Measurements from ENCODE around the gene VPS25. TPM values are rescaled to one million over a fixed set of nuclear protein-coding genes. Genes with fewer than 3 reads are reported as not detected.
"Not testable (repeated sequence)": the region's sequence is repeated elsewhere in the genome, so short reads cannot be mapped to it uniquely, and the experiment has no call there.

The VPS25 gene
- total and polyA plus RNA-seq, 9 of the 15 experiments (the other 6 are each of a cell fraction or from before 2014, with no cell fraction given), result 123 to 352 (median 180) TPM

DNA sequence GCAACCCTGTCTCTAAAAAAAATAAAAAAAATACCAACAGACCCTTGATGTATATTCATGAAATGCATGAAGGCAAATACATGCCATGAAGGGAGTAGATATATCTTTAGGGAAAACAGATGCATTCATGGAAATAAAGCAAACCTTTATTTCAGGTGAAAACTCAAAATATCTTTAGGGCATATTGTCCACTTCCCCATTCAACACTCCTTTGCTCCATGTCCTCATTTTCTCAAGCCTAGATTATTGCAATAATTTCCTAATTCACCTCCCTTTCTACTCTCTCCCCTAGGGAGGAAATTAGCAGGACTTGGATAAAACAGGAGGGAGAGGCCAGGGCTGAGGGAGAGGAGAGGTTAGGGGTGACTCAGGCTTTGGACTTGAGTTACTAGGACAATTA, 5.7 kb upstream of the VPS25 start:
- FAIRE-seq (peak; percentile 29), DNase-seq (ENCODE audit: extremely low read depth in 1 of 4, low spot score in 3 of 4) (no peak), ATAC-seq (no peak)
- H2AFZ ChIP-seq (ENCODE audit: low read depth, low read length), result peak overlapping the region; percentile 87
- H3K9me1 ChIP-seq (ENCODE audit: control insufficient read depth, insufficient read depth, low read length), result no peaks in the 10 kb centered on the region
- TF ChIP-seq CBX3 (IDR thresholded peaks at IDR 0.05; ENCODE audit: borderline replicate concordance in 1 of 2, low read length in 2 of 2), result no peak
- TF ChIP-seq SPI1 (IDR thresholded peaks at IDR 0.05; ENCODE audit: borderline replicate concordance, low read depth, low read length), result peak; percentile 57; the same call in 1 of the 2 replicates
- TF ChIP-seq, protein P1, sequence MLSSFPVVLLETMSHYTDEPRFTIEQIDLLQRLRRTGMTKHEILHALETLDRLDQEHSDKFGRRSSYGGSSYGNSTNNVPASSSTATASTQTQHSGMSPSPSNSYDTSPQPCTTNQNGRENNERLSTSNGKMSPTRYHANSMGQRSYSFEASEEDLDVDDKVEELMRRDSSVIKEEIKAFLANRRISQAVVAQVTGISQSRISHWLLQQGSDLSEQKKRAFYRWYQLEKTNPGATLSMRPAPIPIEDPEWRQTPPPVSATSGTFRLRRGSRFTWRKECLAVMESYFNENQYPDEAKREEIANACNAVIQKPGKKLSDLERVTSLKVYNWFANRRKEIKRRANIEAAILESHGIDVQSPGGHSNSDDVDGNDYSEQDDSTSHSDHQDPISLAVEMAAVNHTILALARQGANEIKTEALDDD (IDR thresholded peaks at IDR 0.05), result 0 out of 2 replicates have a peak, but pooled peaks have one; percentile 31
- H3K9ac ChIP-seq (ENCODE audit: insufficient read depth in 1 of 2, low read depth in 2 of 2, low read length in 2 of 2), result no peak overlapping the region
- peaks cover 11 to 14% of the 10 kb centered on the region in 2 experiments; a peak in 3 of 5 replicates for H3K4me1 ChIP-seq (replicated peaks in 1 of 2; ENCODE audit: control insufficient read depth in 2 of 2, insufficient read depth in 2 of 2, low read length in 2 of 2)
- no TSS peak for BruUV-seq (replicated peaks)
- no peak overlapping the region for H3K27ac ChIP-seq (ENCODE audit: extremely low read depth, low read depth, low read length)
- H3K79me2 ChIP-seq (ENCODE audit: control insufficient read depth, insufficient read depth, low read length), result no peaks in the 10 kb centered on the region
- no peak overlapping the region for H3K4me3 ChIP-seq
- ChIA-PET CTCF (ENCODE audit: low intra/inter-chr PET ratio) (no interaction called here), POLR2A (interaction anchor here (1.4 to 1.6 kb wide), 2 partner anchors 16 to 50 kb away, joined by 3 read pairs; no protein-coding TSS in a partner anchor)
- no peaks in the 10 kb centered on the region for H4K20me1 ChIP-seq (replicated peaks; ENCODE audit: control insufficient read depth, insufficient read depth, low read length)
- H3K4me2 ChIP-seq (ENCODE audit: insufficient read depth, low read length), result peak overlapping the region; percentile 30; the same call in 1 of the 2 replicates
- intact Hi-C loops (cut with micrococcal nuclease) (no loop called here), in situ Hi-C loops (cut with MboI) (no loop called here)
- no peaks in the 10 kb centered on the region for H3K9me3 ChIP-seq (replicated peaks; ENCODE audit: control insufficient read depth, insufficient read depth, low read depth, low read length)
- no peaks in the 10 kb centered on the region for H3K36me3 ChIP-seq (ENCODE audit: control insufficient read depth, insufficient read depth, low read length)
- no peaks in the 10 kb centered on the region for H3K27me3 ChIP-seq (ENCODE audit: control insufficient read depth in 2 of 2, insufficient read depth in 2 of 2, low read length in 2 of 2)

- H3K27me3 ChIP-seq (ENCODE audit: control insufficient read depth in 2 of 2, insufficient read depth in 2 of 2, low read length in 2 of 2); FAIRE-seq; H3K36me3 ChIP-seq (ENCODE audit: control insufficient read depth, insufficient read depth, low read length); H4K20me1 ChIP-seq (replicated peaks; ENCODE audit: control insufficient read depth, insufficient read depth, low read length); H3K27ac ChIP-seq (ENCODE audit: extremely low read depth, low read depth, low read length); in situ Hi-C loops (cut with MboI); H3K9me3 ChIP-seq (replicated peaks; ENCODE audit: control insufficient read depth, insufficient read depth, low read depth, low read length); BruUV-seq (replicated peaks); DNase-seq (ENCODE audit: extremely low read depth in 1 of 4, low spot score in 3 of 4); H3K9me1 ChIP-seq (ENCODE audit: control insufficient read depth, insufficient read depth, low read length); H3K9ac ChIP-seq (ENCODE audit: insufficient read depth in 1 of 2, low read depth in 2 of 2, low read length in 2 of 2); CTCF ChIA-PET (ENCODE audit: low intra/inter-chr PET ratio); H3K4me3 ChIP-seq; intact Hi-C loops (cut with micrococcal nuclease); H3K79me2 ChIP-seq (ENCODE audit: control insufficient read depth, insufficient read depth, low read length); TF ChIP-seq NR2C2 (CRISPR knock-in tag; IDR thresholded peaks at IDR 0.05): not testable (repeated sequence)
- WGBS (ENCODE audit: insufficient coverage, low coverage, missing lambda C conversion rate), result 6% methylated on average over 9 of the region's 9 CpGs
- Histone ChIP-seq H3K4me2 (ENCODE audit: insufficient read depth, low read length) (peak overlapping the region; percentile 30; the same call in 1 of the 2 replicates), H3K4me1 (replicated peaks in 1 of 2; ENCODE audit: control insufficient read depth in 2 of 2, insufficient read depth in 2 of 2, low read length in 2 of 2) (peaks cover 14 to 15% of the 10 kb centered on the region in 2 experiments; a peak in 3 of 5 replicates), H2AFZ (ENCODE audit: low read depth, low read length) (peak overlapping the region; percentile 87)
- peak; percentile 9; the same call in 2 of the 3 replicates for ATAC-seq
- POLR2A ChIA-PET, result interaction anchor here (1.6 kb wide), 1 partner anchor 50 kb away, joined by 3 read pairs; no protein-coding TSS in a partner anchor
- TF ChIP-seq HDAC1 (IDR thresholded peaks at IDR 0.05) (peak in 1 of 2 experiments; percentile 73; a peak in 2 of 4 replicates), NR2C2 (tag; IDR thresholded peaks at IDR 0.05) (peak; percentile 47), CTBP1 (IDR thresholded peaks at IDR 0.05; ENCODE audit: borderline replicate concordance) (peak; percentile 20; the same call in 1 of the 2 replicates), RCOR1 (IDR thresholded peaks at IDR 0.05; ENCODE audit: borderline replicate concordance in 1 of 2, low read depth in 2 of 2, low read length in 2 of 2) (peak in 1 of 2 experiments; percentile 70; a peak in 3 of 4 replicates), CEBPB (tag; IDR thresholded peaks at IDR 0.05) (0 out of 2 replicates have a peak, but pooled peaks have one; percentile 14), BCOR (IDR thresholded peaks at IDR 0.05) (peak; percentile 32; the same call in 1 of the 2 replicates), SMARCA4 (IDR thresholded peaks at IDR 0.05) (0 out of 2 replicates have a peak, but pooled peaks have one; percentile 30), SMAD4 (CRISPR knock-in tag; conservative IDR thresholded peaks at IDR 0.05) (0 out of 2 replicates have a peak, but pooled peaks have one; percentile 25), HDAC2 (IDR thresholded peaks at IDR 0.05) (peak; percentile 50; the same call in 1 of the 2 replicates), CBFA2T3 (IDR thresholded peaks at IDR 0.05) (0 out of 2 replicates have a peak, but pooled peaks have one; percentile 31), SPI1 (IDR thresholded peaks at IDR 0.05; ENCODE audit: borderline replicate concordance, low read depth, low read length) (peak; percentile 86; the same call in 1 of the 2 replicates), KDM1A (IDR thresholded peaks at IDR 0.05) (peak; percentile 89 to 92)
- TF ChIP-seq, protein P2, sequence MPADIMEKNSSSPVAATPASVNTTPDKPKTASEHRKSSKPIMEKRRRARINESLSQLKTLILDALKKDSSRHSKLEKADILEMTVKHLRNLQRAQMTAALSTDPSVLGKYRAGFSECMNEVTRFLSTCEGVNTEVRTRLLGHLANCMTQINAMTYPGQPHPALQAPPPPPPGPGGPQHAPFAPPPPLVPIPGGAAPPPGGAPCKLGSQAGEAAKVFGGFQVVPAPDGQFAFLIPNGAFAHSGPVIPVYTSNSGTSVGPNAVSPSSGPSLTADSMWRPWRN (IDR thresholded peaks at IDR 0.05; ENCODE audit: low read depth), result peak; percentile 60; the same call in 1 of the 2 replicates
These were observed 5.2 kb upstream of the VPS25 start for GRCh38 chr17:42768006-42768405.
